Activated gamma-delta T cell treated with Interleukin-2 at 50 U/mL for 16 hours (primary cell): ENCODE data around the gene NPC1.
"Not testable (repeated sequence)": the region's sequence is repeated elsewhere in the genome, so short reads cannot be mapped to it uniquely, and the experiment has no call there.

ENCODE experiments used
- DNase-seq: peaks from one replicate; pipeline ENCODE4 v3.0.0-alpha.2; 2020

NPC1 gene

DNA sequence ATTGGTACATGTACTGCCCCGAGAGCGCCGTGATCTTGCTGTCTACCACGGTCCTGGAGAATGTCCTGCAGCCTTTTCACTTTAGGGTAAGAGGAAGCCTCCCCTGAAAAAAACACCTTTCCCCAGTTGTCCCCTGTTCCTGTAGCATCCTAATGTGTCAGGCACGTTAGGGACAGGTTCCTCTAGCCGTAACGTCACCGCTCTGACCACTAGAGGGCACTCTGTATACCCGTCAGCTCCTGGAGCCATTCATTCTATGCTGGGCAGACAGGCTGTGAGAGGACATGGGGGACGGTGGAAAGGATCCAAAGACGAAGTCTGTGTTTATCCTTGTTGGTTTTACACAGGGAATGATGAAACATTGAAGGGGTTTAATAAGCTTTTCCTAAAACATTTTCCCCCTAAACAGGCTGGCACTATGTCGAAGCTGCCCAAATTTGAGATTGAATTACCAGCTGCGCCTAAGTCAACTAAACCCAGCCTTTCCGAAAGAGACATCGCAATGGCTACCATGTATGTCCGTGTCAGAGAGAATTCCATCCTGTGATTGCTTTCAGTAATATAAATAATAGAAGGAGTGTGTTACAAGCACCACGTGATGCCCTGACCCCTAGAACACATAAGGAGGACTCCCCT lies 70.3 kb downstream of the NPC1 start:
- DNase-seq, result peak; percentile 76

DNA sequence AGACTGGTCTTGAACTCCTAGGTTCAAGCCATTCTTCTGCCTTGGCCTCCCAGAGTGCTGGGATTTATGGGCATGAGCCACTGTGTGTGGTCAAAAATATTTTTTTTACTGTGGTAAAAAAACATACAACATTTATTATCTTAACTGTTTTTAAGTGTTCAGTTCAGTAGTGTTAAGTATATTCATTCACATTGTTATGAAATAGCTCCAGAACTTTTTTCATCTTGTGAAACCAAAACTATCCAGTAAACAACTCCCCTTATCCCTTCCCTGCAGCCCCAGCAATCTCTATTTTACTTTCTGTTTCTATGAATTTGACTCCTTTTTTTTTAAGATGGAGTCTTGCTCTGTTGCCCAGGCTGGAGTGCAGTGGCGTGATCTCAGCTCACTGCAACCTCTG lies 73.7 kb downstream of the NPC1 start:
- DNase-seq, result no peak

DNA sequence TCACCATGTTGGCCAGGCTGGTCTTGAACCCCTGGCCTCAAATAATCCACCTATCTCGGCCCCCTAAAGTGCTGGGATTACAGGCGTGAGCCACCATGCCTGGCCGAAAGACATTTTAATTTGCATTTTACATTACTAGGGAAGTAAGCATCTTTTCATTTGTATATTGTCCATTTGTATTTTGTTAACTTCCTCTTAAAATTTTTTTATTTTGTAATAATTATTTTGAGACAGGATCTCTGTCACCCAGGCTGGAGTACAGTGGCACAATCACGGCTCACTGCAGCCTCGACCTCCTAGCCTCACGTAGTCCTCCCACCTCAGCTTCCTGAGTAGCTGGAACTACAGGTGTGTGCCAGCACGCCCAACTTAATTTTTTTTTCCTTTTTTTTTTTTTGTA lies 74.1 kb downstream of the NPC1 start:
- not testable (repeated sequence) for DNase-seq

DNA sequence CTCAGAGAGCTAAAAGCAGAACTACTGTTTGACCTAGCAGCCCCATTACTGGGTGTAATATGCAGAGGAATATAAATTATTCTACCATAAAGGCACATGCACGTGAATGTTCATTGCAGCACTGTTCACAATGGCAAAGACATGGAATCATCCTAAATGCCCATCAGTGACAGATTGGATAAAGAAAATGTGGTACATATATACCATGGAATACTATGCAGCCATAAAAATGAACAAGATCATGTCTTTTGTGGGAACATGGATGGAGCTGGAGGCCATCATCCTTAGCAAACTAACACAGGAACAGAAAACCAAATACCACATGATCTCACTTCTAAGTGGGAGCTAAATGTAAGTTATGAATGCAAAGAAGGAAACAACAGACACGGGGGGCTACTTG lies 75.4 kb downstream of the NPC1 start:
- not testable (repeated sequence) for DNase-seq

DNA sequence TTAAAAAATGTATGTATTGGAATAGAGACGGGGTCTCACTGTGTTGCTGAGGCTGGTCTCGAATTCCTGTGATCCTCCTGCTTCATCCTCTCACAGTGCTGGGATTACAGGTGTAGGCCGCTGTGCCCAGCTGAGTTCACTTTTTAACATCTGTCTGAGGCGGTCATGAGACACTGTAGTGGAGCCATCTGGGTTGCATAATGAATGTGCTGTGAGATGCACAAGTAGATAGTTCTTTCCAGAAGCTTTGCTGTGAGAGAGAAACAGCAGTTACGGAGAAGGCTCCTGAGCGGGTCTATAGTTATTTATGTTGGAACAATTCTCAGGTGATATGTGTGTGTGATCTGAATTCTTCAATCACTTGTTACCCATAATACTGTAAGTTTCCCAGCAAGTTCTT lies 79.9 kb downstream of the NPC1 start:
- no peak for DNase-seq

DNA sequence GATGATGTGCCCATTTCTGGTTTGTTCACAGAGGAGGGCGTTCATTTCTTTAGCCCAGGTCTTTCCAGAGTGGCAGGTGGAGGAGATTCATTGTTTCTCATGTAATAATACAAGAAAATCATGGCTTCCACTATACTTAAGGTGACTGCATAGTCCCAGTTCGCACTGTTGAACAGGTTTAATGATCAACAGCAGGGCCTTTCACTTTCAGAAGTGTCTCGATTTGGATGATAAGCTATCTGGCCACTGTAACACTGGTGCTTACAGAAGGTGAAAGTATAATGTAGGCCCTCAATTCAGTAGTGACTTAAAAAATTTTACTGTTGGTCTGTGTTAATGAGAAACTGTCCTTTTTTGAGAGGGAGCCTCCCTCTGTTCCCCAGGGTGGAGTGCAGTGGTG lies 81.6 kb downstream of the NPC1 start:
- no peak for DNase-seq

DNA sequence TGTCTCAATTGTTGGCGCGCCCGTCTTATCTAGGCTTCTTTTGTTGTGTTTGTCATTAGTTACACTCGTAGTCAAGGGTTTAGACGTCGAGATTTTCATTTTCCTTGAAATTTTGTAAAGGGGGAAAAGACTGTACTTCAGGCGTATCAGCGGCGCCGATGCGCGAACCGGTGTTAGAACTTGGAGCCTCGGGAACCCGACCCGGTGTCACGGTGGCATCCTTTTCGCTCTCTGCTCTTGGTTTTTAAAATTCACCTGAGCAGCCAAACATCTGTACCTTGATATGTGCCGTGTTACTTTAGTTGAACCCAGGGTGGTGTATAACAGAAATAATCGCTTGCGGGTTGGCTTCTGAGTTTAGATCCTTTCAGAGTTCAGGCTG lies 82.4 kb downstream of the NPC1 start:
- DNase-seq, result no peak

DNA sequence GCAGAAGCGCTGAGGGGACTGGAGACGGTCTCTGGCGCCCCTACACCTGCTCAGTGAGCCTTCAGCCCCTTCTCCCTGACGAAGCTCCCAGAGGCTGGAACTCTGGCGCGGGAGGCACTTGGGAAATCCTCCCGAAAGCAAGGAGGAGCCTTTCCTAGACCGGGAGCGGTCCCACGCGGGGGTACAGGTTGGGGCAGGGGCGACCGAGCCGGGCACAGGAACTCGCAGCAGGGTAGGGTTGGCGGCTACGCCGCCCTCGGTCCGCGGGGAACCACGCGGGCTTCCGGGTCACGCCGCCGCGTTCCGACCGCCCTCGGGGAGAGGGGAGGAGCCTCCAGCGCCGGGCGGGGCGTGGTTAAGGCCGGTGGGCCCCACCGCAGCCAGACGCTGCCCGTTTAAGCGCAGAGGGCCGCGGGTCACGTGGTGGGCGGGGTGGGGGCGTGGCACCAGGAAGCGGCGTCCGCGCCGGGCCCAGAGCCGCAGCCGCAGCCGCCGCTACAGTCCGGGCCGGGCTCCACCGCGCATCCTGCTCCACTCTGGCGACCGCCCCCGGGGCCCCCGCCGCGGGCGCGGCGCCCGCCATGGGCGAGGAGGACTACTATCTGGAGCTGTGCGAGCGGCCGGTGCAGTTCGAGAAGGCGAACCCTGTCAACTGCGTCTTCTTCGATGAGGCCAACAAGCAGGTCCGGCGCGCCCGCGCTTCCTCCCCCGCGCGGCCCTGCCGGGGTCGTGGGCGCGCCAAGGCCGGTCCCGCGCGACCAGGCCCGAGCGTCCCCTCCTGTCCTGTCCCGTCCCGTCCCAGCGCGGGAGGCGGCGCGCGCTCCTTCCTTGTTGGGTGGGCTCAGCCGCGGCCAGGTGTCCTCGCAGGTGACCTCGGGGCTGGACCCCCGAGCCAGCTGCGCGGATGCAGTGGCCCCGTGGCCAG lies 83.0 kb downstream of the NPC1 start, which contains the start of gene RMC1:
Gene RMC1 (plus strand): TSS at position 474 of the 925 bp plus-strand sequence. CDS start 108 bp downstream, at position 582.
- peak; percentile 98 for DNase-seq

DNA sequence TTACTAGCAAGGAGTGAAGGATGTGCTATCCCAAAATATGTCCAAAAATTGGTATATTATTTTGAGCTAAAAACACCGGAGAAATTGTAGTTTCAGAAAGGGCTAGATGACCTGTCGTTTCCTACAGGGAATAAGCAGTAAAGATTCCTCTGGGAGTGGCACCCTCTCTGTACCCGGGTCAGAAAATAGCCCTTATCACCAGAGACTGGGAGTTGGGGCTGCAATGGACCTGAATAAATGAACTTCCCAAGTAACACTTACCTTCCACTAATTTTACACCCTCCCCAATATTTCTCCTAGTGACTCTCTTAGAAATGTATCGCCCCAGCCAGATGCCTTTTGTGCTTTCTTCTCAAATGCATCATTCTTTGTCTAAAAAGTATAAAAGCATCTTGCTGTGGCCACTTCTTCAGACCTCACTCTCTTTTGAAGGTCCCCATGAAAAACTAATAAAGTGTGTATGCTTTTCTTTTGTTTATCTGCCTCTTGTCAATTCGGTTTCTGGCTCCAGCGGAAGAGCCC lies 83.7 kb downstream of the NPC1 start:
- DNase-seq, result no peak

DNA sequence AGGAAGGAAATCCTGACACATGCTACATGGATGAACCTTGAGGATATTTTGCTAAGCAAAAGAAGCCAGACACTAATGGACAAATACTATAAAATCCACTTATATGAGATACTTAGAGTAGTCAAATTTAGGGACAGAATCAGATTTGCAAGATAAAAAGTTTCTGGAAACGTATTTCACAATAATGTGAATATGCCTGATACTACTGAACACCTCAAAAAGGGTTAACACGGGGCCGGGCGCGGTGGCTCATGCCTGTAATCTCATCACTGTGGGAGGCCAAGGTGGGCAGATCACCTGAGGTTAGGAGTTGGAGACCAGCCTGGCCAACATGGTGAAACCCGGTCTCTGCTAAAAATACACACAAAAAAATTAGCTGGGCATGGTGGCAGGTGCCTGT lies 84.7 kb downstream of the NPC1 start:
- no peak for DNase-seq

DNA sequence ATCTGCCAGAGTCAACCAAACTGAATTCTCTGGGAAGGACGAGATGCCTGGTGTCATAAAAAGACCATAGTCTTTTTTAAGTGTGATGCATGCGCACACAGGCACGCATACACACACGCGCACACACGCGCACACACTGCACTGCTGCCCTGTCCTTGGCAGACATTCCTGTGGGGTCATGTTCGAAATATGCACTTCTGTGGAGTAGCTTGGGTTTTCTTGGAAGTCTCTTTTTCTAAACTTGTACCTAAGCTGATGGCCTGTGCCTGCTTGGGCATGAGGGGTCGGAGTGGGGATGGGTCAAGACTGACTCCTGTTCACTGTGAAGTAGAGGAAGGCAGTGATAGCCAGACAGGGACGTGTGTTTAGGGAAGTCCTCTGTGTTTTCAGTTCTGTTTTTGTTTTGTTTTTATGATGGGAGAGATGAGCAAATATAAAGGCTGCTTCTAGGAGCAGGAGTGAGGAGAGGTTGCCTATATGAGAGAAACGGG lies 87.0 kb downstream of the NPC1 start:
- DNase-seq, result no peak

DNA sequence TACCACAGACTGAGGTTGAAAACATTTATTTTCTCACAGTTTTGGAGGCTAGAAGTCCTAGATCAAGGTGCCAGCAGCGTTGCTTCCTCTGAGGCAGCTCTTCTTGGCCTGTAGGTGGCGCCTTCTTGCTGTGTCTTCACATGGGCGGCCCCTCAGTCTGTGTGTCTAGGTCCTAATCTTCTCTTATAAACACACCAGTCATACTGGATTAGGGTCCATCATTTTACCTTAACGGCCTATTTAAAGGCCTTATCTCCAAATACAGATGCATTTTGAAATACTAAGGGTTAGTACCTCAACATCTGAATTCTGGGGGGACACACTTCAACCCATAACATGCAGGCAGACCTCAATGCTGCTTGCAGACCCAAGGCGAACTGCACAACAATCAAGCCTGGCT lies 87.4 kb downstream of the NPC1 start:
- peak; percentile 75 for DNase-seq

DNA sequence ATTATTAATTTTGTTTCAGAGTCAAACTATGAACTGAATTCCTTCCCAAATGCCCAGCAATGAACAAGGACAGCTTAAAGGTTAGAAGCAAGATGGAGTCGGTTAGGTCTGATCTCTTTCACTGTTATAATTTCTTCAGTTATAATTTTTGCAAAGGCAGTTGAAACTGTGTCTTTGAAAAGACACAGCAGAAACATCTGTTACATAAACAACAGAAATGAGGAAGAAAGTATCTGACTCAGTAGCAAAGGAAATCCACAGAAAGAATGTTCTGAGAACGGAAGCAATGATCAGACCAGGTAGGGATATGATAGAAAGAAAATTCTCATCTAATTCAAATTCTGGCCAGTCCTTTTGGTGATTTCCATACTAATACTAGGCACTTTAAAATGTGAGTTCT lies 88.2 kb downstream of the NPC1 start:
- no peak for DNase-seq

DNA sequence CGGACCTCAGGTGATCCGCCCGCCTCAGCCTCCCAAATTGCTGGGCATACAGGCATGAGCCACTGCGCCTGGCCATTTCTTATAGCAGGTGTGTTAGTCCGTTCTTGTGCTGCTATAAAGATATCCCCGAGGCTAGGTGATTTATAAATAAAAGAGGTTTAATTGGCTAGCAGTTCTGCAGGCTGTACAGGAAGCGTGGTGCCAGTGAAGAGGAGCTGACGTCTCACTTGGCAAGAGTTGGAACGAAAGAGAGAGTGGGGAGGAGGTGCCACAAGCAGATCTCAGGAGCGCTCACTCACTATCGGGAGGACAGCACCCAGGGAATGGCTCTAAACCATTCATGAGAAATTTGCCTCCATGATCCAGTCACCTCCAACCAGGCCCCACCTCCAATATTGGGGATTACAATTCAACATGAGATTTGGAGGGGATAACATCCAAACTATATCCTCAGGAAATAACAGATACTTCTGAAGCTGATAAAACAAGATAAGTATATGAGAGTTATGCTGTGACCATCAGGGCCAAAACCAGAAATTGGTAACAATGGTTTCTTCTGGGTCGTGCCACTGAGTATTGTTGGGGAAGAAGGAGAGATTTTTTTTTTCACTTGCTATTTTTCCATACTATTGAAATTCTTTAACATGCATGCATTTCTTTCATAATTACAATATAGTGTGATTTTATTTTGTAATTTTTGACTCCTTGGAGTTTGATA lies 90.4 kb downstream of the NPC1 start:
- DNase-seq, result no peak

DNA sequence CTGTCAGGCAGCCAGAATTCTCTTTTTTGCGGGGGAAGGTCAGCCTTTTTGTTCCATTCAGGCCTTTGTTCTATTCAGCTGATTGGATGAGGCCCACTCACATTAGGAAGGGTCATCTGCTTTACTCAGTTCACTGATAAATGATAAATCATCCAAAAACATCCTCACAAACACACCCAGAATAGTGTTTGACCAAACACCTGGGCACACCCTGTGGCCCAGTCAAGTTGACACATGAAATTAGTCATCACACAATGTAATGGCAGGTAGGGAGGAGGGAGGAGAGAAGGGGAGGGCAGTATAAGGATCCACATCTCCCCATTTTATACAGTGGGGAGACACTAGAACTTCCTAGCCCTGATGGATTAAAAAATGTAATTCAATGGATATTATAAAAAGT lies 91.3 kb downstream of the NPC1 start:
- DNase-seq, result no peak

DNA sequence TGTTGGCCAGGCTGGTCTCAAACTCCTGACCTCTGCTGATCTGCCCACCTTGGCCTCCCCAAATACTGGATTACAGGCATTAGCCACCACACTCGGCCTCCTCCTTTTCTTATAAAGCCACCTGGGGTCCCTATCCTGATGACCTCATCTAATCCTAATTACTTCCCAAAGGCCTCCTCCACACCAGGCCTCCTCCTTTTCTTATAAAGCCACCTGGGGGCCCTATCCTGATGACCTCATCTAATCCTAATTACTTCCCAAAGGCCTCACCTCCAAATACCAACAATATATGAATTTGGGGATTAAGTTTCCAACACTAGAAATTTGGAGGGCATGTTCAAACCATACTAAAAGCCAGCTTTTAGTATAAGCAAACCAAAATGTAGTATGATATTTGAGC lies 92.7 kb downstream of the NPC1 start:
- DNase-seq, result no peak

DNA sequence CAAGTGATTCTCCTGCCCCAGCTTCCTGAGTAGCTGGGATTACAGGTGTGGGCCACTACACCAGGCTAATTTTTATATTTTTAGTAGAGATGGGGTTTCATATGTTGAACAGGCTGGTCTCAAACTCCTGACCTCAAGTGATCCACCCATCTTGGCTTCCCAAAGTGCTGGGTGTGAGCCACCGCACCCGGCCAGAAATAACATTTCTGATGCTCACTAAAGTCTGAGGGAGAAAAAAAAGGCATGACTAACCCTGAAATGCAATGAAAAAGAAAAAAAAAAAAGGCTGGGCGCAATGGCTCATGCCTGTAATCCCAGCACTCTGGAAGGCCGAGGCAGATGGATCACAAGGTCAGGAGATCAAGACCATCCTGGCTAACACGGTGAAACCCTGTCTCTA lies 96.7 kb downstream of the NPC1 start:
- not testable (repeated sequence) for DNase-seq

DNA sequence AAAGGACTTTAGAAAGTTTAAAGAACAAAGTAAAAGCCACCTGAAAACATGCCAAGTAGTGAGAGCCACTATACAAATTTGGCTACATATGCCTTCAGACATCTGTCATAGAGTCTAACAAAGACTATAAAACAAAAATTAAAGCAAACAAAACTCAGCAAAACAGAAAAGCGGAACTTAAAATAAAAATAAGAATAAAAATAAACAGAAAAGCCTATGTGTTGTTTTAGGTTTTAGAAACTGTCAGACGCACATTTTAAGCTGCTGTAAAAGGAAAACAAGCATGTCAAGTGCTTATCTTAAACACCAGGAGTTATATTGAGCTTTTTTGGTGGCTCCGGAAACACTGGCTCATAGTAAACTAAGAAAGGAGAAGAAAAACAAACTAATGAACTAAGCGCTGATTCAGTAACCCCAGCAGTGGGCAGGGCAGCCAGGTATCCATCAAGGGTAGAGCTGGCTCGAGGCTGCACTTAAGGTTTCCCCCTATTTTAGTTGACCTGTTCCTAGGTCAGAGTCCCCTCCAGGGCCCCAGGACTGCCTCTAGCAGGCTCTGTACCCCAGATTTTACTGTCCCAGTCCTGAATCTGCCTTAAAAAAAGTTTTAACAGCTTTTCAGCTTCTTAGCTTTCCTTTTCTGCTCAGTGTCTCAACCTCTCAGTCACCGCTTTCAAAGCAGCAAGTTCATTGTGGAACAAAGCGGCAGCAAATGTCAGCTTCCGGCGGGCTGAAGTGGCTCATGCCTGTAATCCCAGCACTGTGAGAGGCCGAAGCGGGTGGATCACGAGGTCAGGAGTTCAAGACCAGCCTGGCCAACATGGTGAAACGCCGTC lies 98.4 kb downstream of the NPC1 start:
- peak; percentile 36 for DNase-seq

DNA sequence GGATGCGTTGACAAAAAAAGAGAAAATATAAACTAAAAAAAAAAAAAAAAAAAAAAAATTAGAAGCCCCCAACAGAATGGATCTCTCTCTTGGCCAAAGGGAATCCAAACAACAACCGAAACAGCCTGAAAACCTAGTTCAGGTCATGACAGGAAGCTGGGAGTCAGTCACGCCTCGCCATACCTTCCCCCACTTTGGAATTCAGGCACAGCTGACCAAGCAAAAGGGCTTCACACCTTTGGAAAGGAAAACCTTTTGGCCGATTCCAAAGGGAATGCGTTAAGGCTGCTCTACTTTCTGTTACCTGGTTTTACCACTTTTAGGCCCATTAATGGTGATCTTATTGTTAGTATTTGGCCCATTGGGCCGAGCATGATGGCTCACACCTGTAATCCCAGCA lies 100.9 kb downstream of the NPC1 start:
- DNase-seq, result no peak

DNA sequence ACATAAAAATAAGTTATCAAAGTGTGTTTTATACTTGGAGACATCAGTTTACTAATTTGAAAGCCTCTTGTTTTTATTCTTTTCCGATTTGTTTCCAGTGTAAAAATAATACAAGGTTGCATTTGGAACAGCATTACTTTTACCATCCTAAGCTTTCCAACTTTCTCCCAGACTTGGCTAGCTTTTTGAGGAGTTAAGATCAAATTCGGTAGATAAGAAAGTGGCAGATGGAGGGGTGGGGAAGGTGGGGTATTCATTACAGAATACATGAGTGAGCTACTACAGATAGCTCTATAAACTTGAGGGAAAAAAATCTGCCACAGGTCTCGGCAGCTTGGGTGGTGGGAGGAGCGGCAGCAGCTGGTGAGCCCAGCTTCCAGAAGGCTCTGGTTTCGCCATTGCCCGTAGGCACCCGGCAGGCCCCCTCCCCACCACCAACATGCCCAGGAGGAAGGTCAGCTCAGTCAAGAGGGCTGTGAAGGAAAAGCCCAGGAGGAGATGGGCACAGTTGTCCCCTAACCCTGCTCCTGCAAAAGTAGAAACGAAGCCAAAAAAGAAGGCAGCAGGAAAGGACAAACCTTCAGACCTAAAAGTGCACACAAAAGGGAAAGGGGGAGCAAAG lies 101.6 kb downstream of the NPC1 start:
- DNase-seq, result no peak
